ENCODE measurements around the gene SERGEF.

DNA sequence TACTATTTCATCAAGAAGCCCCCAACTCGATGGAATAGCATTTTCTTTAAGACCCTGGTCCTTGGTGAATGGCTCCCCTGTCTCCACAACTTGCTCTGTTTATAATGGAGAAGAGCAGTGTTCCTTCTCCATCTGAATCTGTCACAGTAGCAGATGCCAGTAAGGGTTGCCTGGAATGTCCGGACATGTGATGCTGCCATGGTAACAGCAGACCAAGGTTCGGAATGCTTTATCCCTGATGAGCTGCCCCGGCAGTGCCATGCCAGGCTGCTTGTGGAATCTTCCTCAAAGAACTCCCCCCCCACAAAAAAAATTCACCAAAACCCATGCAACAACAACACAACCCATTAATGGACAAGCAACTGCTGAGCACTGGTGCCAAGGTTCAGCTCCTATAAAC, 205.8 kb downstream of the SERGEF start:
- TF ChIP-seq, protein P1, sequence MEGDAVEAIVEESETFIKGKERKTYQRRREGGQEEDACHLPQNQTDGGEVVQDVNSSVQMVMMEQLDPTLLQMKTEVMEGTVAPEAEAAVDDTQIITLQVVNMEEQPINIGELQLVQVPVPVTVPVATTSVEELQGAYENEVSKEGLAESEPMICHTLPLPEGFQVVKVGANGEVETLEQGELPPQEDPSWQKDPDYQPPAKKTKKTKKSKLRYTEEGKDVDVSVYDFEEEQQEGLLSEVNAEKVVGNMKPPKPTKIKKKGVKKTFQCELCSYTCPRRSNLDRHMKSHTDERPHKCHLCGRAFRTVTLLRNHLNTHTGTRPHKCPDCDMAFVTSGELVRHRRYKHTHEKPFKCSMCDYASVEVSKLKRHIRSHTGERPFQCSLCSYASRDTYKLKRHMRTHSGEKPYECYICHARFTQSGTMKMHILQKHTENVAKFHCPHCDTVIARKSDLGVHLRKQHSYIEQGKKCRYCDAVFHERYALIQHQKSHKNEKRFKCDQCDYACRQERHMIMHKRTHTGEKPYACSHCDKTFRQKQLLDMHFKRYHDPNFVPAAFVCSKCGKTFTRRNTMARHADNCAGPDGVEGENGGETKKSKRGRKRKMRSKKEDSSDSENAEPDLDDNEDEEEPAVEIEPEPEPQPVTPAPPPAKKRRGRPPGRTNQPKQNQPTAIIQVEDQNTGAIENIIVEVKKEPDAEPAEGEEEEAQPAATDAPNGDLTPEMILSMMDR (IDR thresholded peaks at IDR 0.05): no peak
- TF ChIP-seq POLR2A (IDR thresholded peaks at IDR 0.05) (no peak), POLR2AphosphoS5 (IDR thresholded peaks at IDR 0.05) (no peak), EP300 (IDR thresholded peaks at IDR 0.05) (no peak)
